Right ventricle myocardium inferior (tissue), 1 donor: ENCODE data around the gene TLCD1. TPM values are rescaled to one million over a fixed set of nuclear protein-coding genes. Genes with fewer than 3 reads are reported as not detected.

Source experiments
- ATAC-seq: fragments of 200-7000 bp; cut with Tn5 transposase; one replicate; pipeline ENCODE4 v1.9.1; 2020; ENCODE audit warnings: mild to moderate bottlenecking, moderate library complexity
- DNase-seq: peaks from one replicate; pipeline ENCODE4 v3.0.0; 2021; ENCODE audit errors: missing footprints
- intact Hi-C: fragments of 100-400 bp; cut with DNase I; formaldehyde crosslinking; loops from one replicate; pipeline ENCODE4 v1.11.0; 2022
- total RNA-seq: library from RNA; stranded (reverse); fragmentation: NEBNext Ultra II Directional; extraction: Animal tissue kit (Norgen Biotek cat#: 25700); gene quantifications from one replicate; pipeline ENCODE4 v1.2.1, GENCODE V29; 2021
- donor health status: DM: no; HTN: yes; CAD: no; lungs with severe emphysema.

The TLCD1 gene
- total RNA-seq, 1 donor from 2014 or later, result 2.4 TPM

DNA sequence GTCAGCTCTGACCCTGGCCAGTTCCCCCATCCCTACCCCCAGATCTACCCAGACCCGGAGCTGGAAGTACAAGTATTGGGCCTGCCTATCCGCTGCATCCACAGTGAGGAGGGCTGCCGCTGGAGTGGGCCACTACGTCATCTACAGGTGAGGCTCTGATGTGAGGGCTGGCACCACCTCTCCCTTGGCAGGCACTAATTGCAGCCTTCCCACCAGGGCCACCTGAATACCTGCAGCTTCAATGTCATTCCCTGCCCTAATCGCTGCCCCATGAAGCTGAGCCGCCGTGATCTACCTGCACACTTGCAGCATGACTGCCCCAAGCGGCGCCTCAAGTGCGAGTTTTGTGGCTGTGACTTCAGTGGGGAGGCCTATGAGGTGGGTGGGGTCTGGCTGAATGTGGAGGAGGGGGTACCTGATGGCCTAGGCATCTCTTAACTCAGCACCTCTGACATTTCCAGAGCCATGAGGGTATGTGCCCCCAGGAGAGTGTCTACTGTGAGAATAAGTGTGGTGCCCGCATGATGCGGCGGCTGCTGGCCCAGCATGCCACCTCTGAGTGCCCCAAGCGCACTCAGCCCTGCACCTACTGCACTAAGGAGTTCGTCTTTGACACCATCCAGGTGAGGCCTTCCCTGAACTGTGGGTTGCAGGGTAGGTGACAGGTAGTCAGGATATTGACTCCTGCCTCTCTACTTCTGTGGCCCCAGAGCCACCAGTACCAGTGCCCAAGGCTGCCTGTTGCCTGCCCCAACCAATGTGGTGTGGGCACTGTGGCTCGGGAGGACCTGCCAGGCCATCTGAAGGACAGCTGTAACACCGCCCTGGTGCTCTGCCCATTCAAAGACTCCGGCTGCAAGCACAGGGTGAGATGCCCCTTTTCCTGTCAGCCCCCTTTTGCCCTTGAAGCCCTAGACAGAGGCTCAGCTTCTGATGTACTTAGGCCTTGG lies 22.0 kb upstream of the TLCD1 start:
- intact Hi-C loops, result no loop called here
- DNase-seq, result no peak

DNA sequence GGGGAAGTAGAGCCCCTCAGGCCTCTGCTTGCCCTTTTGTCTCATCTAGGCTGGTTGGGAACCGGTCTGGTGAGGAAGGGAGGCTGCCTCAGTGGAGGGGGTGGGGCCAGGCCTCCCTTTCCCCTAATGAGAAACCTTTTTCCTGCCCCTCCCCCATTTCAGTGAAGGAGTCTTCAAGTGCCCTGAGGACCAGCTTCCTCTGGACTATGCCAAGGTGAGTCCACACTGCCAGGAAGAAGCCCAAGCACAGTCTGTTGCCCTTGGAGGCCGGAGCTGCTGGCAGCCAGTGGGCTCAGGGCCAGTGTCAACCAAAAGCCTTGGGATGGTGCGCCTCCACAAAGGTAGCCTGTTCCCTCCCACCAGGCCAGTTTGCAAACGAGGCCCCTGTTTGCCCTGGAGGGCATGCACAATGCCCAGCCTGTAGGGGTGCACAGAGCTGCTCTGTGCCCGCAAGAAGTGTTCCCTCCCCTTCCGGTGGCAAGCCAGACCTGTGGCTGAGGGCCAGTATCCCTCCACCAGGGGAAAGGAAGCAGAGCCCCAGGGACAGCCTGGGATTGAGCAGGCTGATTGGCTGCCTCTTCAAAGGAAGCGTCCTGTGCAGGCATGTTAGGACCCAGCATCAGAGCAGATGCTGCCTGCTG lies 21.1 kb upstream of the TLCD1 start:
- DNase-seq, result no peak
- no peak for ATAC-seq
- intact Hi-C loops, result no loop called here

More for the DNA sequence above, 22.0 kb upstream of the TLCD1 start:
- ATAC-seq, result no peak

DNA sequence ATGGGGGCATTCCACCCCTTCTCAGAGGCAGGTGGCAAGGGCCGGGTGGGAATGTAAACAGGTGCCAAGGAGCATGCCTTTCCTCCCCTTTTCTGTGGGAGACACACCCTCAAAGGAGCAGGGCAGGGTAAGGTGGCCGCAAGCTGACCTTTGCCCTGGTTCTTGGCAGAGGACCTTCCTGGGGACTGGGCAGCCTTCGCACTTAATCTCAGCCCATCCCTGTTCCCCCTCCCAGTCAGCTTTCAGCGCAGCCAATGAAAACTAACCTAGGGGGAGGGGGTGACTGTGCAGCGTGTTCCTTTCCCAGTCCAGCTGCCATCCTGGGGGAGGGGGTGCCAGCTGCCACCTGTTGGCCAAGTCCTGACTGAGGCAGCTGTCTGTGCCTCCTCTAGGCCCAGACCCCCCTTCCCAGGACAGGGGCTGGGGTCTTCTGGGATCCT lies 20.6 kb upstream of the TLCD1 start:
- no peak for DNase-seq
- no peak for ATAC-seq

DNA sequence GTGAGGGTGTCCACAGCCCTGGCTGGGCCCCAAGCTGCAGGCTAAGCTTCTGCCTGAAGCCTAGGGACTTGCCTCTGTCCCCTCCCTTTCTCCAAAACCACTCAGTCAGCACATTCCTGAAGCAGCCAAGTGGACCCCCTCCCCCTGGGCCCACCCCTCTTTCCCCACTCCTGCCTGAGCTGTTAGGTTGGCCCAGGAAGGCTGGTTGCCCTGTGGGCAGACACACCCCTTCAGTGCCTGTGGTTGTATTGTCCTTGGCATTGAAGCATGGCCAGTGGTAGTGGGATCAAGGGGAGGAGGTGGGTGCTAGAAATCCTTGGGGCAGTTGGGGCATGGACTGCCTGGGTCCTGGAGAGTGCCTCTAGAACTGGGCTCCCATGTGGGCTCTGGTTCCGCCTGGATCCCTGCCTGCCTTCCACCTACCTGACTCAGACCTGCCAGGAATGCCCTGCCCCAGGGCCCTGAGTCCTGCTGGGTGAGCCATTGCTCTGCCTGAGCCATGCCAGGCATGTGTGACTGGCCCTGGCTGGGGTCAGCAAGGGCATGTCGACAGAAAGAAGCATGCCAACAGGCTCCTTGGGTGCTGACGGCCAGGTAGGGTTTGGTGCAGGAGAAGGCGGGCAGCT lies 19.9 kb upstream of the TLCD1 start:
- no peak for DNase-seq
- intact Hi-C loops, result no loop called here
- ATAC-seq, result no peak

More for the DNA sequence above, 20.6 kb upstream of the TLCD1 start:
- intact Hi-C loops, result no loop called here

DNA sequence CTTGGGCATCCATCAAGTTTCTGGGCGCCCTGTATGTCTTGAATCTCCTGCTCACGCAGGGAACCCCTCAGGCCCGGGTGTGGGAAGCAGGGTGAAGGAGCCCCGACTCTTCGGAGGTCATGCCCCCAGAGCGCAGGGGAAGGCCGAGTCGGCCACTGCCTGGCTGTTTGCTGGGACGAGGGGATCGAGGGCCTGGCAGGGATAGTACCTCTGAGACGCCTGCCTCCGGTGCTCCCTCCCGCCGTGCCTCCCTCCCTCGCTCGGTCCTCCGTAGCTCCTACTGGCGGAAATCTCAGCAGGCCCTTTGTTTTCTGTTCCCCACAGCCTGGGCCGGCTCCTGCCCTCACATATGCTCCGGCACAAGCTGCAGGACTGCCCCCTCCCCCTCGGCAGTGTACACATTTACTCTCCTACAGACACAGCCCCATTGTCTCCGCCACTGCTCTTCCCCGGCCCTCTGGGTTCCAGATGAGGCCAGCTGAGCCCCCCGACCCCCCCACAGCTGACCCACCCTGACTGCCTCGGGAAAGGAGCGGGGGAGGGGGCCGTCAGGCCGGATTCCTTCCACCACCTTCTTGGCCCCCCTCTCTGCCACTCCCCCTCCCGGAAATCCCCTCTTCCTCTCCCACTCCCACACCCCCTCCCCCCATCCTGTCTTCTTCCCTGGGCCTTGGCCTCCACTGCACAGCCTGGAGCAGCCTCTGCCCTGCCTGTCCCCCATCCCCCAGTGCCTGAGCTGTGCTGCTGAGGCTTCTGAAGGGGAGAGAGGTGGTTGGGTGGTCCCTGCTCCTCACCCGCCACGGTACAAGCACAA lies 19.1 kb upstream of the TLCD1 start:
- intact Hi-C loops, result no loop called here
- ATAC-seq, result peak; percentile 14
- no peak for DNase-seq

DNA sequence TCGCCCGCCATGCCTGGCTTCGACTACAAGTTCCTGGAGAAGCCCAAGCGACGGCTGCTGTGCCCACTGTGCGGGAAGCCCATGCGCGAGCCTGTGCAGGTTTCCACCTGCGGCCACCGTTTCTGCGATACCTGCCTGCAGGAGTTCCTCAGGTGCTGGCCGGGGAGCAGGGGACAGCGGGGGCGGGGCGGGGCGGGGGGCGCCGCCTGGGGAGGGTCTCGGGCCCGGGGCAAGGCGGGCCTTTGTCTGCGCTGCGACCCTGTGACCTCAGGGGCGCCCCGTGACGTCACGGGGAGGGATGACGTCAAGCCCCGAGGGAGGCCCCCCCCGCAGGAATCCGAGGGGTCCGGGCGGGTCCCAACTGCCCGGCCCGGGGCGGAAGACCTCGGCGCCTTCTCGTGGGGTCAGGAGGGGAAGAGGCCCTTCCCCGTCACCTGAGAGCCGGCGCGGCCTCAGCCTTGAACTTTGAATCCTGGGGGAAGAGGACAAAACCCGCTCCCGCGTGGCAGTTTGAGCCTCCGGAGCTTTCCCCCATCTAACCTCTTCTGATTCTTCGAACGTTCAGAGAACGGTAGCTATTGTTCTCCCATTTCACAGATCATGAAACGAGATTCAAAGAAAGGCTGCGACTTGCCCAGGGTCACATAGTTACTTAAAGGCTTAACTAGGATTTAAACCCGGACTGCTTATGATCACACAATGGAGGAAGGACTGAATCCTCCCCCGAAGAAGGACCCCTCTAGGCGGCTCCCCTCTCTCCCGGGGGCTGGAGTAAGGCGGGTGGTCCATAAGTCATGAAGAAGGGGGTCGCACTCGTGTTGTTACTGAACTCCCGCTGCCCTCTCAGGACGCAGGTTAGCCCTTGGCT lies 18.3 kb upstream of the TLCD1 start:
- no peak for DNase-seq
- intact Hi-C loops, result no loop called here
- peak; percentile 20 for ATAC-seq

DNA sequence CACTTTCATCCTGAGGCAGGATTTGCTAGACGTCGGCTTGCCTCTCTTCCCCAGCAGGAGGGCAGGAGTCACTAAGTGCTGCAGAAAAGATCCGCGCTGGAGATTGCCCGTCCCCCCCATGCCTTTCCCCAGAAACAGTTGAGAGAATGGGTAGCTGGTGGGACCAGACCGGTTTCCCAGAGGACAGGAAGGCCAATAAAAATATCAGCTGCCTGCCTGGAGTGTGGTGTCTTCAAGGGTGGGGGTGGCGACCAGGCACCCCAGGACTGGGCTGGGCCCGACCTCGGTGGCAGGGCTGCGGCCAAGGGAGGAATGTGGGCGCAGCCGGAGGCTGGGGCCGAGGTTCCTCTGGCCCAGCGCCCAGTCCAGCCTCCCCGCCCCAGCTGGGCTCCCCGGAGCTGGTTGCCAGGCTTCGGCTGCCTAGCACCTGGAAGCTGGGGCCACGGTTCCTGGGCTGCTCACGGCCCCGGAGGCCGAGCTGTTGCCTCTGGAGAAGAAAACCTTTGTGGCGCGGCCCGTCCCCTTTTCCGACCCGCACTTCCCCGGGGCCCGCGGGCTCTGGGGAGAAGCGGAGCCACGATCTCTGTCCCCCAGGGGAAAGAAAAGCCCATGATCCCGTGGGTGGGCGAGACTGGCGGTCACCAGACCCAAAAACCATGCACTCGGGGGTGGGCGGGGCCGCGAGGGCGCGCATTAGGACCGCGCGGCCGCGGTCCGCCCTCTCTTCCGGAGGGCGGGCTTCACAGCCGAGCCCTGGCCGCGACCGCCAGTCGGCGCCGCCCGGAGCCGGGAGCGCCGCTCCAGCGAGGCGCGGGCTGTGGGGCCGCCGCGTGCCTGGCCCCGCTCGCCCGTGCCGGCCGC lies 17.4 kb upstream of the TLCD1 start, which contains the start of gene TRAF4:
TRAF4 (plus strand) TSS at position 769 of the 861 bp plus-strand sequence. CDS start 102 bp downstream, outside the sequence.
- DNase-seq, result peak; percentile 93
- intact Hi-C loops, result no loop called here
- peak; percentile 91 for ATAC-seq

DNA sequence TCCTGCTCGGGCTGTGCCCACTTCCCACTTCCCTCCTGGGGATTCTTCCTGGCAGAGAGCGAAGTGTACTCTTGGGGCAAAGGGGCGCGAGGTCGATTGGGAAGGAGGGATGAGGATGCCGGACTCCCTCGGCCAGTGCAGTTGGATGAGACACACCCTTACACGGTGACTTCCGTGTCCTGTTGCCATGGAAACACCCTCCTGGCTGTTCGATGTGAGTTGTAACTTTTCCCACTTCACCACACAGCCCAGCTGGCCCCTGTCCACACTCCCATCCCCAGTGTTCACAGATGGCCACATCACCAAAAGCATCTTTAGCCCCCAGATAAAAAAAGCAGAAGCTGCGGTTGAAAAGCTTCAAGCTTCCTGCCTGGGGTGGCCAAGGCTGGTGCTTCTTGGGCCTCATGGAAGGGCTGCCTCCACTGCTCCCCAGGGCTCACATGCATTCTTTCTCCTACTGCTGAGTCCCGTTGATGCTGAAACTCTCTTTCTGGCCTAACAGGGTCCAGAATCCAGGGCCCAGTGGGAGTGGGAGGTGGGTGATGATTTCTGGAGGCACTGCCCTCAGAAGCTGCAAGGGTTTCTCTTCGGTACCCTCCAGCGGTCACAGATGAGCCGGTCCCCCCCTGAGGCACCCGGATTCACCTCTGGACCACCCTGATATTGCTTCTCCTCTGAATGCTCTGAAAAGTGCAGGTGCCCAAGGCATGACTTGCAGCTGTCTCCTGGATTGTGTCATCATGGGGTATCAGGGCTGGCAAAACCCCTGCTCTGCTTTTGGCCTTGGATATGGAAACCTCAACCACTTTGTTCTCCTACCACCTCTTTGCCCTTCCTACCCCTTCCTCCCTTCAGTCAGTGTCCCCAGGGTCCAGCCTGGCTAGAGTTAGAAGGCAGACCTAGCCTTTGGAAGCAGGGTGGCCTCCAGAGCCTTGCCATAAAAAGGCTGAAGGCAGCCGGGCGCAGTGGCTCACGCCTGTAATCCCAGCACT lies 15.6 kb upstream of the TLCD1 start:
- intact Hi-C loops, result no loop called here
- no peak for DNase-seq
- ATAC-seq, result no peak

DNA sequence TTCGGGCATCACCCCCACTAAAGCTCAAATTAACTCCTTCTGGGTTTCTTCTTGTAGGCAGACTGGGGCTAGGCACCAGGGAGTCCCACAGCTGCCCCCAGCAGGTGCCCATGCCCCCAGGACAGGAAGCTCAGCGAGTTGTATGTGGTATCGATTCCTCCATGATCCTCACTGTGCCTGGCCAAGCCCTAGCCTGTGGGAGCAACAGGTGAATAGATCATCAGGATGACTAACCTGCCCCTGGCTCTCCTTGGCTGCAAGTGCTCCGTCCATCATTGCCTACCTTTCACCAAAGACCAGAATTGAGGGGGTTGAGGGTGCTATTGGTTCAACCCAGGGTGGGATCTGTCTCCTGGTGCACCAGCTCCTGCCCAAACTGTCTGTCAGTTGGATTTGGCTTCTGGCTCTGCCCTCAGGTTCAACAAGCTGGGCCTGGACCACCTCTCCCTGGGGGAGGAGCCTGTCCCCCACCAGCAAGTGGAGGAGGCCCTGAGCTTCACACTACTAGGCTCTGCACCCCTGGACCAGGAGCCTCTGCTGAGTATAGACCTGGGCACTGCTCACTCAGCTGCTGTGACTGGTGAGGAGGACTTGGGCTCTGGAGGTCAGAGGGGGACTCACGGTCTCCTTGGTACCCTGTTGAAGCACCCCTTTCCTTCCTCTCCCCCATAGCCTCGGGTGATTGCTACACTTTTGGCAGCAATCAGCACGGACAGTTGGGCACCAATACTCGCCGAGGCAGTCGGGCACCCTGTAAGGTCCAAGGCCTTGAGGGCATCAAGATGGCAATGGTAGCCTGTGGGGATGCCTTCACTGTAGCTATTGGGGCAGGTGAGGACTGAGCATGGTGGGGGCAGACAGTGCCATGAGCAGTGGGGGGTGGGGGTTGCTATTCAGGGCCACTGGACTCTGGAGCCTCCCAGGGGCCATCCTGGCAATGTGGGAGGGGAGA lies 14.6 kb upstream of the TLCD1 start:
- no peak for DNase-seq

DNA sequence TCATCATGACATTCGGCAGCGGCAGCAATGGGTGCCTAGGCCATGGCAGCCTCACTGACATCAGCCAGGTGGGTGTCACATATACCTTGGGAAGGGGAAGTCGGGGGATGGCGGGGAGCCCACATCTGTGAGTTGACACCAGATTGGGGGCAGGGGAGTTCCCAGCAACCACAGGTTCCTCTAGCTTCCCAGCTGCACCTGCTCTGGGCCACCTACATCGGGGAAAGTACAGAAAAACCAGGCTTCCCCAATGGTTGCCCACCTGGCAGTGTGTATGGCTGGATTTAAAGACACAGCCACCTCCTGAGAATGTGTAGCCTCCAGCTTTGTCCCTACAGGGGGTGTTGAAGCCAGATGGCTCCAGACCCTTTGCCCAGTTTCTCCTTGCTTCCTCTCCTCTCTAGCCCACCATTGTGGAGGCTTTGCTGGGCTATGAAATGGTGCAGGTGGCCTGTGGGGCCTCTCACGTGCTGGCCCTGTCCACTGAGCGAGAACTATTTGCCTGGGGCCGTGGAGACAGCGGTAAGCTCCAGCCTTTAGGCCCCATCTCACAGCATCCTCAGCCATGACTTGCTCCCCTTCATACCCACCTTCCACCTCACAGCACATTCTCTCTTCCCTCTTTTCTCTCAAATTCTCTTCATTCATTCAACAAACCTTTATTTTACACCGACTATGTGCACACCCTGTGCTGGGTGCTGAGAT lies 12.8 kb upstream of the TLCD1 start:
- no peak for ATAC-seq
- intact Hi-C loops, result no loop called here
- DNase-seq, result no peak

More for the DNA sequence above, 14.6 kb upstream of the TLCD1 start:
- no peak for ATAC-seq
- intact Hi-C loops, result no loop called here

DNA sequence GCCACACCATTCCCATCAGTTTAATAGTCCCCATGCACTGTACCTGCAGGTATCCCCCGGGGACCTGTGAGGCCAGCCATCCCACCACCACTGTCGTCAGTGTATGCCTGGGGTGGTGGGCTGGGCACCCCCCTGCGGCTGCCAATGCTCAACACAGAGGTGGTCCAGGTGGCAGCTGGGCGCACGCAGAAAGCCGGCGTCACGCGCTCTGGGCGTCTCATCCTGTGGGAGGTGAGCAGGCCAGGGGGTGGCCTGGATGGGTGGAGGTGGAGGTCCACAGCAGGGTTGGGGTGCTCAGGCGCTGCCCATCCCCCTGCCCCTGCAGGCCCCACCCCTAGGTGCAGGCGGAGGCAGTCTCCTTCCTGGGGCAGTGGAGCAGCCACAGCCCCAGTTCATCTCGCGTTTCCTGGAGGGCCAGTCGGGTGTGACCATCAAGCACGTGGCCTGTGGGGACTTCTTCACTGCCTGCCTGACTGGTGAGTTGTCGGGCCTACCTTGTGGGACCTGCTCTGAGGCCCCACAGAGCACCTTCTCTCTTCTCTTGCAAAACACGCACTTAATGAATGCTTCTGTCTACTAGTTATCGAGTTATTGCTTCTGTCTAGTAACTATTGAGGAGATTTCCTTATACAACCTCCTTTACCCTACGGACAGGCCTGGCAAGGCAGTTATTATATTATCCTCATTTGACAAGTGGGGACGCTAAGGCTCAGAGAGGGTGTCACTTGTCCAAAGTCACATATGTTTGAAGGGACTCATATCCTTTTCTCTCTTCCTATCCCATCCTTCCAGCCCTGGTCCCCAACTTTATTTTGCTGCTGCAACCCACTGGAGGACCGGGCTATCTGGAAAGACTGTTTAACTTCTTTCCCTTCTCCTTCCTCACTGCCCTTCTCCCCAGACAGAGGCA lies 12.0 kb upstream of the TLCD1 start:
- intact Hi-C loops, result no loop called here
- DNase-seq (no peak), ATAC-seq (no peak)

DNA sequence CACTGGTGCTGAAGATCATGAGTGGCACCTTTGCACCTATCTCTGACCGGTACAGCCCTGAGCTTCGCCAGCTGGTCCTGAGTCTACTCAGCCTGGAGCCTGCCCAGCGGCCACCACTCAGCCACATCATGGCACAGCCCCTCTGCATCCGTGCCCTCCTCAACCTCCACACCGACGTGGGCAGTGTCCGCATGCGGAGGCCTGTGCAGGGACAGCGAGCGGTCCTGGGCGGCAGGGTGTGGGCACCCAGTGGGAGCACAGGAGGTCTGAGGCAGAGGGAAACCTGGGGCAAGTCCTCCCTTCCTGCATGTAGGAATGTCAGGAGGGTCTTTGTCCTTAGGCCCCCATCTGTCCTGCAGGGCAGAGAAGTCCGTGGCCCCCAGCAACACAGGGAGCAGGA lies 11.3 kb upstream of the TLCD1 start:
- DNase-seq, result no peak
- ATAC-seq, result no peak
- intact Hi-C loops, result no loop called here
